Measurements from ENCODE around the gene SCN5A. TPM values are rescaled to one million over a fixed set of nuclear protein-coding genes. Genes with fewer than 3 reads are reported as not detected.

The SCN5A gene
- total and polyA plus RNA-seq, 2 of the 13 experiments (the other 11 are each of a cell fraction or from before 2014, with no cell fraction given) = 0.22 TPM; not detected in 1

DNA sequence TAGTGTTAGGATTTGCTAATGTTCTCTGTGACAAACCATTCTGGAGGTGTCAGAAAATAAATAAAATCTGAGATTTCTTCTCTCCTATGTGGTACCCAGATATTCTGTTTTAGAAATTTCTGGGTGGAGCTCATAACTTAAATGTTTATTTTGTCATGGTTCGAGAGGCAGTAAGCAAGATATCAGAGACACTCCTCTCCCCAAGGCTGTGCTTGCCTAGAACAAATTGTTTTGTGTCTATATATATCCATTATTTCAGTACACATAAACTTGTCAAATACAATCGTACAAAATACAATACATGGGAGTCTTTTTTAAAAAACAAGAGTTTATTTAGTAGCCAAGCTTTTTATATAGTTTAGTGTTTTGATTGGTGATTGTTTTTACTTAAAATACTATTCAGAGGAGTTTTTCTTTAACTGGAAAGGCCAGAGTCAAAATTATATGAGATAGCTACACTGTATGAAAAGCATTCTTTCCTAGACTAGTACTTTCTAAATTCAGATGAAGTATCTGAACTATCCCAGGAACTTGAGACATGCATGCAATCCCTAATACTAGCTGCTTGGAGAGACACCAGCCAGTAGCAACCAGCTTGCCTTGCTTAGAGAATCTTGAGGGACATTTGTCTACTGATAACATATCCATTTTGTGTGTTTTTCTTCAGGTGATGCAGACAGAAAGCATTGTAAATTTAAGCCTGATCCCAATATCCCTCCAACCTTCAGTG lies 148.6 kb downstream of the SCN5A start:
- peaks cover 1 to 5% of the 10 kb centered on the region in 2 experiments; a peak in 3 of 5 replicates for H3K36me3 ChIP-seq (replicated peaks in 1 of 2; ENCODE audit: control insufficient read depth in 1 of 2, insufficient read depth in 2 of 2, low read length in 2 of 2)
- CTCF ChIA-PET (ENCODE audit: low intra/inter-chr PET ratio, low total read pairs) = no interaction called here
- no peak for DNase-seq (ENCODE audit: low spot score)
- no peak overlapping the region for H3K27ac ChIP-seq (ENCODE audit: extremely low read length, insufficient read depth, low read length)
- no peak for TF ChIP-seq ZNF761 (CRISPR knock-in tag; conservative IDR thresholded peaks at IDR 0.05)
- no peak for TF ChIP-seq ZNF569 (CRISPR knock-in tag; IDR thresholded peaks at IDR 0.05; ENCODE audit: borderline replicate concordance)
- TF ChIP-seq, protein P1, sequence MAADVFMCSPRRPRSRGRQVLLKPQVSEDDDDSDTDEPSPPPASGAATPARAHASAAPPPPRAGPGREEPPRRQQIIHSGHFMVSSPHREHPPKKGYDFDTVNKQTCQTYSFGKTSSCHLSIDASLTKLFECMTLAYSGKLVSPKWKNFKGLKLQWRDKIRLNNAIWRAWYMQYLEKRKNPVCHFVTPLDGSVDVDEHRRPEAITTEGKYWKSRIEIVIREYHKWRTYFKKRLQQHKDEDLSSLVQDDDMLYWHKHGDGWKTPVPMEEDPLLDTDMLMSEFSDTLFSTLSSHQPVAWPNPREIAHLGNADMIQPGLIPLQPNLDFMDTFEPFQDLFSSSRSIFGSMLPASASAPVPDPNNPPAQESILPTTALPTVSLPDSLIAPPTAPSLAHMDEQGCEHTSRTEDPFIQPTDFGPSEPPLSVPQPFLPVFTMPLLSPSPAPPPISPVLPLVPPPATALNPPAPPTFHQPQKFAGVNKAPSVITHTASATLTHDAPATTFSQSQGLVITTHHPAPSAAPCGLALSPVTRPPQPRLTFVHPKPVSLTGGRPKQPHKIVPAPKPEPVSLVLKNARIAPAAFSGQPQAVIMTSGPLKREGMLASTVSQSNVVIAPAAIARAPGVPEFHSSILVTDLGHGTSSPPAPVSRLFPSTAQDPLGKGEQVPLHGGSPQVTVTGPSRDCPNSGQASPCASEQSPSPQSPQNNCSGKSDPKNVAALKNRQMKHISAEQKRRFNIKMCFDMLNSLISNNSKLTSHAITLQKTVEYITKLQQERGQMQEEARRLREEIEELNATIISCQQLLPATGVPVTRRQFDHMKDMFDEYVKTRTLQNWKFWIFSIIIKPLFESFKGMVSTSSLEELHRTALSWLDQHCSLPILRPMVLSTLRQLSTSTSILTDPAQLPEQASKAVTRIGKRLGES (CRISPR knock-in tag; IDR thresholded peaks at IDR 0.05; ENCODE audit: borderline replicate concordance) = no peak
- TF ChIP-seq JDP2 (CRISPR knock-in tag; IDR thresholded peaks at IDR 0.05; ENCODE audit: borderline replicate concordance) = no peak
- TF ChIP-seq, protein P2, sequence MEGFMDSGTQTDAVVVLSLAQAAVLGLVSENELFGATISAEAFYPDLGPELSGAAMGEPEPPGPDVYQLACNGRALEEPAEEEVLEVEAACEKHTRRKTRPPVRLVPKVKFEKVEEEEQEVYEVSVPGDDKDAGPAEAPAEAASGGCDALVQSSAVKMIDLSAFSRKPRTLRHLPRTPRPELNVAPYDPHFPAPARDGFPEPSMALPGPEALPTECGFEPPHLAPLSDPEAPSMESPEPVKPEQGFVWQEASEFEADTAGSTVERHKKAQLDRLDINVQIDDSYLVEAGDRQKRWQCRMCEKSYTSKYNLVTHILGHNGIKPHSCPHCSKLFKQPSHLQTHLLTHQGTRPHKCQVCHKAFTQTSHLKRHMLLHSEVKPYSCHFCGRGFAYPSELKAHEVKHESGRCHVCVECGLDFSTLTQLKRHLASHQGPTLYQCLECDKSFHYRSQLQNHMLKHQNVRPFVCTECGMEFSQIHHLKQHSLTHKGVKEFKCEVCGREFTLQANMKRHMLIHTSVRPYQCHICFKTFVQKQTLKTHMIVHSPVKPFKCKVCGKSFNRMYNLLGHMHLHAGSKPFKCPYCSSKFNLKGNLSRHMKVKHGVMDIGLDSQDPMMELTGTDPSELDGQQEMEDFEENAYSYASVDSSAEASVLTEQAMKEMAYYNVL (CRISPR knock-in tag; IDR thresholded peaks at IDR 0.05; ENCODE audit: borderline replicate concordance) = no peak
- no peak for TF ChIP-seq ZNF121 (CRISPR knock-in tag; IDR thresholded peaks at IDR 0.05)
- TF ChIP-seq KDM1A (CRISPR knock-in tag; IDR thresholded peaks at IDR 0.05) = no peak
- no peak for TF ChIP-seq ZKSCAN1 (IDR thresholded peaks at IDR 0.05; ENCODE audit: low read length)
- TF ChIP-seq ZNF260 (CRISPR knock-in tag; IDR thresholded peaks at IDR 0.05; ENCODE audit: borderline replicate concordance, low read depth) = no peak
- no peak for TF ChIP-seq PHB2 (IDR thresholded peaks at IDR 0.05; ENCODE audit: partially characterized antibody)
- TF ChIP-seq ZSCAN29 (CRISPR knock-in tag; conservative IDR thresholded peaks at IDR 0.05) = no peak
- TF ChIP-seq SSRP1 (CRISPR knock-in tag; IDR thresholded peaks at IDR 0.05) = no peak
- TF ChIP-seq ZFP1 (CRISPR knock-in tag; IDR thresholded peaks at IDR 0.05) = no peak
- no peak for TF ChIP-seq HOXA3 (CRISPR knock-in tag; IDR thresholded peaks at IDR 0.05)
- no peak for TF ChIP-seq PAX8 (CRISPR knock-in tag; IDR thresholded peaks at IDR 0.05; ENCODE audit: borderline replicate concordance)
- POLR2A ChIA-PET = no interaction called here
- no peaks in the 10 kb centered on the region for H4K20me1 ChIP-seq (ENCODE audit: insufficient read depth, low read length)
- H3K79me2 ChIP-seq (ENCODE audit: insufficient read depth, low read length) = no peaks in the 10 kb centered on the region
- H3K9ac ChIP-seq (ENCODE audit: insufficient read depth, low read depth, low read length) = no peak overlapping the region
- peaks cover 10% of the 10 kb centered on the region; the same call in 1 of the 2 replicates for H3K4me1 ChIP-seq (ENCODE audit: insufficient read depth, low read length)
- 93% methylated on average over 2 of the region's 2 CpGs for WGBS (ENCODE audit: low lambda C conversion rate)
- no peak overlapping the region for H2AFZ ChIP-seq (ENCODE audit: low read length)
- FAIRE-seq = no peak
- H3K4me3 ChIP-seq (replicated peaks in 1 of 3; ENCODE audit: insufficient read depth in 1 of 3, low read depth in 2 of 3, low read length in 3 of 3) = no peak overlapping the region
- ATAC-seq = no peak
- intact Hi-C loops (cut with micrococcal nuclease; ENCODE audit: unreplicated experiment) (no loop called here), in situ Hi-C loops (cut with HindIII; ENCODE audit: extremely low pct_ligation_motif_present, low pct_unique_long_range_greater_than_20kb) (no loop called here)
- BruUV-seq (replicated peaks) = no TSS peak
- H3K9me3 ChIP-seq (ENCODE audit: low read length) = no peaks in the 10 kb centered on the region
- H3K27me3 ChIP-seq (ENCODE audit: control insufficient read depth in 1 of 2, insufficient read depth in 2 of 2, low read length in 2 of 2) = no peaks in the 10 kb centered on the region
- H3K4me2 ChIP-seq (ENCODE audit: low read depth, low read length) = no peak overlapping the region
